GM19025 (cell line): ENCODE measurements around the gene CHID1.
A peak's percentile ranks its signal among the peaks of the same experiment; 100 is the strongest.

Experiments
- ATAC-seq: cut with Tn5 transposase; IDR thresholded peaks from one replicate; pipeline ENCODE4 v1.9.1; 2021; ENCODE audit warnings: mild to moderate bottlenecking, low read depth, moderate library complexity; ENCODE audit not compliant: unreplicated experiment

CHID1 gene

GRCh38 chr11:853682-854448 is 56.7 kb downstream of the CHID1 start:
- ATAC-seq, result no peak

- no peak for ATAC-seq
Measured at GRCh38 chr11:852762-853161, 57.8 kb downstream of the CHID1 start.

- ATAC-seq, result no peak
Measured at GRCh38 chr11:850775-851763, 59.5 kb downstream of the CHID1 start.

GRCh38 chr11:849951-850774 is 60.4 kb downstream of the CHID1 start:
- ATAC-seq, result no peak

- no peak for ATAC-seq
Measured at GRCh38 chr11:849104-849824, 61.3 kb downstream of the CHID1 start.

GRCh38 chr11:848380-848931 is 62.2 kb downstream of the CHID1 start:
- no peak for ATAC-seq

GRCh38 chr11:847876-848275 is 62.7 kb downstream of the CHID1 start:
- ATAC-seq, result no peak

- ATAC-seq, result no peak
Measured at GRCh38 chr11:846496-847098, 64.0 kb downstream of the CHID1 start.

- ATAC-seq, result no peak
Measured at GRCh38 chr11:845872-846495, 64.6 kb downstream of the CHID1 start.

GRCh38 chr11:844693-845644 is 65.6 kb downstream of the CHID1 start:
- ATAC-seq, result no peak

- no peak for ATAC-seq
Measured at GRCh38 chr11:843818-844692, 66.6 kb downstream of the CHID1 start.

GRCh38 chr11:843086-843734 is 67.4 kb downstream of the CHID1 start:
- peak; percentile 9 for ATAC-seq

- ATAC-seq, result peak; percentile 59
Measured at GRCh38 chr11:842370-843002, 68.1 kb downstream of the CHID1 start, which contains the start of the genes POLR2L and TSPAN4. POLR2L (minus strand) TSS chr11:842529; CDS start chr11:842508, 21 bp downstream. TSPAN4 (plus strand) TSS chr11:842852; CDS start chr11:850305, 7,453 bp downstream.

- peak; percentile 17 for ATAC-seq
Measured at GRCh38 chr11:841981-842369, 68.6 kb downstream of the CHID1 start.

- no peak for ATAC-seq
Measured at GRCh38 chr11:839875-840617, 70.6 kb downstream of the CHID1 start.
